Activated naive CD4-positive, alpha-beta T cell treated with anti-CD3 and anti-CD28 coated beads, Interleukin-2, amount 50 U/mL, for 24 hours (primary cell): Measurements from ENCODE around the gene FBXO15.
A peak's percentile ranks its signal among the peaks of the same experiment; 100 is the strongest.

Source experiments
- H3K27ac Mint-ChIP-seq: one replicate; pipeline ENCODE4 v1.8.0; 2021; ENCODE audit warnings: mild to moderate bottlenecking, mixed read lengths
- H3K27me3 Mint-ChIP-seq: one replicate; pipeline ENCODE4 v1.8.0; 2021; ENCODE audit warnings: mixed read lengths
- H3K36me3 Mint-ChIP-seq: one replicate; pipeline ENCODE4 v1.8.0; 2021; ENCODE audit warnings: mixed read lengths
- H3K4me1 Mint-ChIP-seq: one replicate; pipeline ENCODE4 v1.8.0; 2021; ENCODE audit warnings: mixed read lengths
- H3K4me3 Mint-ChIP-seq: one replicate; pipeline ENCODE4 v1.8.0; 2021; ENCODE audit warnings: mild to moderate bottlenecking, mixed read lengths
- H3K9me3 Mint-ChIP-seq: one replicate; pipeline ENCODE4 v1.8.0; 2021; ENCODE audit warnings: mixed read lengths

The FBXO15 gene

DNA sequence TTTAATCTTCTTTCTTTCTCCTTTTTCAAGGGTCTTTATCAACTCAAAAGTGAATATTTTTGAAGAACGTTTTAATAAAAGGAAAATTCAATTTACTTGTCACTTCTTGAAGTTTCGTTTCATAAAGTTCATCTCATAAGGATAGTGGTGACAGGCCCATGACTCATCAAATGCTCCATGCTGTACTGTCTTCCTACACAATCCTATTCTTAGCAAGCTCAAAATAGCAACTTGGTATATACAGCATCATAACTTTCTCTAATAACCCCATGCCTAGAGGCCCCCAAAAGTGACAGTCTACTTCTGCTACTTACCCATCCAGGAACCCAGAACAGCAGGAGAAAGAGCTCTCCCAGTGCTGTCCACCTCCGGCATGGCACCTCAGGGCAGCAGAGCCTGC, 7.7 kb downstream of the FBXO15 start:
- peak overlapping the region; percentile 95 for H3K27ac Mint-ChIP-seq
- no peaks in the 10 kb centered on the region for H3K27me3 Mint-ChIP-seq
- no peaks in the 10 kb centered on the region for H3K36me3 Mint-ChIP-seq
- peak overlapping the region; percentile 81 for H3K4me3 Mint-ChIP-seq
- H3K9me3 Mint-ChIP-seq = no peaks in the 10 kb centered on the region
- peaks cover 30% of the 10 kb centered on the region for H3K4me1 Mint-ChIP-seq

DNA sequence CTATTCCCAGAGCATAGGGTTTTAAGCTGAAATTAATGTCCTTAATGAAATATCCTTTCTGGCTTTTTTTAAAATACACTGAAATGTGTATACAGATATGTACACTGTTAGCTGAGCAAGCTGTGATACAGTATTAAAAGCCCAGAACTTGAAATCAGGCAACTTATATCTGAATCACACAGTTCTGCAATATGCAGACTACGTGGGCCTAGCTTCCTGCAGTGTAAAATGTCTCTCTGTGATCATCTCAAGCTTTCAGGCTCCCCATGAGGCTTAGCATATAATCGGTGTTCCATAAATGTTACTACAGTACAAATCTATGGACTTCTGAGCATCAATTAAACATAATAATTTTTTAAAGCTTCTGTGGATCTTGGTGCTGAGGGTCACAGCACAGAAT, 8.2 kb downstream of the FBXO15 start:
- peaks cover 30% of the 10 kb centered on the region for H3K4me1 Mint-ChIP-seq
- H3K36me3 Mint-ChIP-seq = no peaks in the 10 kb centered on the region
- no peaks in the 10 kb centered on the region for H3K9me3 Mint-ChIP-seq
- peak overlapping the region; percentile 95 for H3K27ac Mint-ChIP-seq
- H3K4me3 Mint-ChIP-seq = peak overlapping the region; percentile 81
- H3K27me3 Mint-ChIP-seq = no peaks in the 10 kb centered on the region

DNA sequence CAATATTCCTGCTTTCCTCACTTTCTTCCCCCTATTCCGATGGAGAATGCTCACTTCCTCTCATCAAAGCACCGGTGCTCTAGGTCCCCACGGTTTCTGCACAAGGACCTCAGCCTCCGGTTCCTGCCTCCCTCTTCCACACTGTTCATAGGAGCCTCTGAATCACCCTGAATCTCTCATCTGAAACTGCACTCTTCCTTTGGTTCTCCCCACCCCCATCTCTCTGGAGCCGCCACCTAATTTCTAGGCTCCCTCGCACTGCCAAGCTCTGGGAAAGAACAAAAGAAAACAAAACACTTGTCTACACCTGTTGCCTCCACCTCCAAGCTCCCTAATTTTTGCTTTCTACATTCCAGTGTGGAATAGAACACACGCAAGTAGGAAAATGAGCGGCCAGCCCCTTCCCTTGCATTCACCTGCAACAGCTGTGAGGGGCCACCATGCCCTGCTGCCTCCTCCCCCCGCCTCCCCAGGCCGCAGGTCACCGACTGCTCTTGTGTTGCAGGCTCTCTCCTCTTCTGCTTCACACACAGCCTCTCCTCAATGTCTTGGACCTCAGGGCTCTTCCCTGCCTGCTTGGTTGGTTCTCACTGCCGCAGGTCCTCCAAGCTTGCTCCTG, 9.6 kb downstream of the FBXO15 start:
- Mint-ChIP-seq H3K4me3 (no peak overlapping the region), H3K9me3 (no peaks in the 10 kb centered on the region), H3K27ac (peak overlapping the region; percentile 95), H3K27me3 (no peaks in the 10 kb centered on the region), H3K4me1 (peaks cover 30% of the 10 kb centered on the region), H3K36me3 (no peaks in the 10 kb centered on the region)

DNA sequence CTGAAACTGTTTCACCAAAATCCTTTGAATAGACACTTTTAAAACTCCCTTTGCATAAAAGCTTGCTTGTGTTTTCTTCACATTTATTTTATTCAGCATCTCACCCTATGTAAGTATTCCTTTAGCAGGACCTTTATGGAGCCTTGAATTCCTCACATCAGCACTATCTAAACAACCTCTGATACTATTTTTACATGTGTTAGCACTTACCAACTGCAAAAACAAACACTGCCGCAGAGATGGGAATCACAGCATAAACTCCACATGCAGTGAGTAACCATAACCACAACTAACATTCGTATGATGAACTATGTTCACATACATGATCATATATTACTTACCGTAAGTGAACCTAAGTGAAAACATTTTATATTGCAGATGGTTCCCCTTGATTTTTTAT, 15.4 kb downstream of the FBXO15 start:
- no peak overlapping the region for H3K27ac Mint-ChIP-seq
- H3K4me3 Mint-ChIP-seq = no peak overlapping the region
- no peaks in the 10 kb centered on the region for H3K9me3 Mint-ChIP-seq
- no peaks in the 10 kb centered on the region for H3K27me3 Mint-ChIP-seq
- peaks cover 2% of the 10 kb centered on the region for H3K36me3 Mint-ChIP-seq
- H3K4me1 Mint-ChIP-seq = no peaks in the 10 kb centered on the region

DNA sequence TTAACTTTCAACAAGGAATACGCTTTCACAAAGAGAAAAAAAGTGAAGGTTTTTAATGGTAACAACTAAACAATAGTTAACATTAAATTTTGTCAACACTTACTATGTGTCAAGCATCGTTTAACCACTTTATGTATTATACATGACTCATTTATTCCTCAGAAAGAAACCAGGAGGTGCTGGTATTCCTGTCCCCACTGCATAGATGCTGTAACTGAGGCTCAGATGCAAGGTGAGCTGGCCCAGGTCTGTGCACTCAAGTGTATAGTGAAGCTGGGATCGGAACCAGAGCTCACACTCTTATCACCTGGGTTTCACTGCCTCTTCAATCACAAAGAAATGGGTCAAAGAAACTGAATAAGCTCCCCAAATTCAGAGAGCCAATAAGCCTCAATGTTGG, 16.5 kb downstream of the FBXO15 start:
- Mint-ChIP-seq H3K9me3 (no peaks in the 10 kb centered on the region), H3K4me3 (no peak overlapping the region), H3K27ac (no peak overlapping the region), H3K4me1 (no peaks in the 10 kb centered on the region), H3K27me3 (no peaks in the 10 kb centered on the region), H3K36me3 (peaks cover 2% of the 10 kb centered on the region)

DNA sequence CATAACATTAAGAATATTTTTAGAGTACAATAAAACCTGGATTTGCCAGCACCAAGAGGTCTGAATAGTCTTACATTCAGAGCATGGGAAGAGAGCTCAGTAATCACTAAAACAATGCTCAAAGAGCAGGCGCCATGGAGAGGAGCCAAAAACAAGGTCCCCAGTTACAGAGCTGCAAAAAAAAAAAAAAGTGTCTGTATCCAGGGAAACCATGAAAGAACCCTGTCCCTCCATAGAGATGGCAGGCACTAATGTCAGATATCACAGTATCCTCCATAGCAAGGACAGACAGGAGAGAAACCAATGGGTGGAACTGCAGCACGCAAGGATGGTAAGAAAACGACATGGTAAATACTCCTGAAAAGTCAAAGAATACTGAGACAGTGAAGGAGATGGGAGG, 19.5 kb downstream of the FBXO15 start:
- H3K4me3 Mint-ChIP-seq = no peak overlapping the region
- H3K4me1 Mint-ChIP-seq = no peaks in the 10 kb centered on the region
- no peak overlapping the region for H3K27ac Mint-ChIP-seq
- H3K36me3 Mint-ChIP-seq = peaks cover 2% of the 10 kb centered on the region
- H3K27me3 Mint-ChIP-seq = no peaks in the 10 kb centered on the region
- H3K9me3 Mint-ChIP-seq = no peaks in the 10 kb centered on the region

DNA sequence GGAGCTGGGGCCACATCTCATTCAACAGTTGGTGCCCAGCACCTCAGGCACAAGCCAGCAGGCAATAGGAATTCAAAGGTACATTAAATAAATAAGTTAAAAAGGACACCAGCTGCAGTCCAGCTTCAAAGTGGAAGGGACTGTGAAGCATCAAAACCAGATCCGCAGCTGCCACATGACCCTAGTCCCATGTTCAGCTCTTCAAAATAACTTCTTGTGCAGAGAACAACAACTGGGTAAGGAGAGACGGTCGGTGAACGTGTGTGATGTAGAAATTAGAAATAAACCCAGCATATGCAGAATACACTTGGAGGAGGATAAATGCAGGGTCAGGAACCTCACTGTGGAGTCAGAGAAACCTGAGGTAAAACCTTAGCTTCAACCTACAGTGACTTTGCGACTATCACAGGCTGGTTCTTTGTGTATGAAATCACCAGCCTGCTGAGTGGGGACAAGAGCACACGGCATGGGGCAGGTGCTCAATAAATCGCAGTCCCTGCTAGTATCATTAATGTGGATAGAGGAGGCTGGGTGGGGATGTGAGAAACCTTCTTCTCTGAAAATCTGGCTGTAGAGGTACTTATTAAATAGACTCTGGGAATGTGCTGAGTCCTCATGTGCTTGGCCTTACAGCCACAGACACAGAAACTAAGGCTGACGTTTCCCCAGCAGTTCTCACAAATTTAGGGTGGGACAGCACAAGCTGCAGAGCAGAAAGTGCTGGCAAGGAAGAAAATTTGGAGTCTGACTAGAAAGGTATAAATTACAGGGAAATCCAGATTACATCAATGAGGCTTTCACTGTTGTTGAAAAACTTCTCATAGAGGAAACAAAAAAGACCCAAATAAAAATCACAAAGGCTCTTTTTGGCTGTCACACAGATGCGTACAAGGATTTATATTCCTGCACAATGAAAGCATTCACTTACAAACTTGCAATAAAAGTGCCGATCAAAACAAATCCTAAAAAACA, 20.7 kb downstream of the FBXO15 start:
- Mint-ChIP-seq H3K36me3 (no peaks in the 10 kb centered on the region), H3K4me1 (no peaks in the 10 kb centered on the region), H3K27ac (no peak overlapping the region), H3K4me3 (no peak overlapping the region), H3K9me3 (no peaks in the 10 kb centered on the region), H3K27me3 (no peaks in the 10 kb centered on the region)

DNA sequence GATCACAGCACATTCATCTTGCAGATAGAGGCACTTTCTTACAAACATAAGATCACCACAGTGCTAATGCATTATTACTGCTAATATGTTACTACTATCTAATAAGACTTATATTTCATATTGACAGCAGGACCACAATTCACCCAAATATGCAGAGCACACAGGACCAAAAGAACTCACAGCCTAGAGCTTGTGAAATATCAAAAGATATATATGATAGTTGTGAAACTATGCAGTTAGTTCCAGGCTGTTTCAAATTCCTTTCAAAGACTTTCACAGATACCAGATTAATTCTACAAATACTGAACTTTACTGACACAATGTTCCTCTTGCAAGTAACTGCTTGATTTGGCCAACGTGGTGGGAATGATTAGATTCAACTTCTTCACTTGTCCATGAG, 23.0 kb downstream of the FBXO15 start:
- Mint-ChIP-seq H3K4me1 (no peaks in the 10 kb centered on the region), H3K27me3 (no peaks in the 10 kb centered on the region), H3K36me3 (no peaks in the 10 kb centered on the region), H3K27ac (no peak overlapping the region), H3K4me3 (no peak overlapping the region), H3K9me3 (no peaks in the 10 kb centered on the region)

DNA sequence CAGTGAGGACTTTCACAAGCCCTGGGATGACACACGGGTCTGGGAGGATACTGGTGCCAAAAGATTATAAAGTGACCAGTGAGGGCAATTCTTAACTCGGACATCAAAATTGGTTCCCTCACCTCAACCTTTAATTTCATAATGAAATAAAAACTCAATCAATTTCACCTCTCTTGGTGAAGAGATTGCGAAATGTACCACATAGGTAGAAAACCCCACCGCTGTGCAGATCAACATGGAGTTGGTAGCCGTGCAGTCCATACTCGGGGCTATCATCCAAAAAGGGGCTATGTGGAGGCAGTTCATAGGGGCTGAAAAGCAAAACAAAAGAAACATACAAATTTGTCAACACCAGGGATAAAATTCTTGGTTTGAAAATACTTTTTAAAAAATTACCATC, 24.4 kb downstream of the FBXO15 start:
- H3K36me3 Mint-ChIP-seq = no peaks in the 10 kb centered on the region
- no peaks in the 10 kb centered on the region for H3K4me1 Mint-ChIP-seq
- H3K27me3 Mint-ChIP-seq = no peaks in the 10 kb centered on the region
- H3K4me3 Mint-ChIP-seq = no peak overlapping the region
- H3K9me3 Mint-ChIP-seq = no peaks in the 10 kb centered on the region
- no peak overlapping the region for H3K27ac Mint-ChIP-seq

DNA sequence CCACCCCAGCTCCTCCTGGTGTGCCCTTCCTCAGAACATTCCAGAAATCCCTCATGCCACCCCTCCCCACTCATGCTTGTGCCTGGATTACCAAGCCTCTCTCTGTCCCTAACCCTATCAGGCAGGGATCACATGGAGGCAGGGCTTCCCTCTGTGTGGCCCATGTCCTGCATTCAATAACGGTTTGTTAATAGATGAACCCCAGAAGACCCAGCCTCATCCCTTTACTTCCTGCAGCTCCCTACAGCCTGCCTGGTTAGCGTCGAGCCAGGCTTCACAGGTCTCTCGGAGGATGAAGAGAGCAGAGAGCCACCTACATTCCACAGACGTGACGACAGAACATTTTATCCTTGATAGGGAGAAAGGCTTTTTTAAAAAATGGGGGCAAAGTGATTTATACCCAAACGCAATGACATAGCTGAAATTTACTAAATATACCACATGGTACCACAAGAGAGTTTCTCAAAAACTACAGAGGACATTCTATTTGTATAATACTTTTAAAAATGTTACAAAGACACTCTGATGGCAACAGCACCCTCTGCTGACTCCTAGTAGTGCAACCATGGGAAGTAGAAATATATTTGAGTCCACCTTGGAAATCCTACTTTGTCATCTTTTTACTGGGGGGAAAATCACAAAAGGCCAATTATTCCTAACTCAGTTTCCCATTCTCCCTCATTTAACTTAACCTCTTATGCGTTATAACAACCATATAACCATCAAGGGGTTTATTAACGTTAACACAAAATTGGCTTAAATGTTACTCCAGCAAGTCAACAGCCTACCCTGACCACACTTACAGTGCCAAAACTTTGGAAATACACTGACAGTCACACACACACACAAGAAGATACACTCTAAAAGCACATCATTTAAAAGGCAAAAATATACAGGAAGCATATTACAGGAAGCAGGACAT, 30.7 kb downstream of the FBXO15 start:
- peaks cover 5% of the 10 kb centered on the region for H3K9me3 Mint-ChIP-seq
- H3K4me1 Mint-ChIP-seq = peaks cover 12% of the 10 kb centered on the region
- H3K27ac Mint-ChIP-seq = peak overlapping the region; percentile 52
- H3K36me3 Mint-ChIP-seq = peaks cover 5% of the 10 kb centered on the region
- H3K27me3 Mint-ChIP-seq = no peaks in the 10 kb centered on the region
- no peak overlapping the region for H3K4me3 Mint-ChIP-seq

DNA sequence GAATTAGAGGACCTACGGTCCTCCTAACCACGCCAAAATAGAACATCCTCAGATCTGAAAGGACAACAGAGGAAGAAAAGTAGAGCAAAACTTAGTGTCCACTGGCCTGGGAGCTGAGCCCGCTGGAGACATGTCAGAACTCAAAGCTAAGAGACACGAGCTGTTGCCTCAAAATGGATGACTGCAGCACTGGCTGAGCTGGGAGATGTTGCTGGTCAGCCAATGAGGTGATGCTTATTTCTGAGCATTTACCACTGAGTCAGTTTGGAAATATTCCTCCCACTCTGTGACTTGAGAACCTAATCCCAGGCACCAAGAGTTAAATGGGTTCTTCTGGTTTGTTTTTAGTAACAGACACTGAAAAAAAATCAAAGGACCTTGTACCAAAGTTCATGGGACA, 32.6 kb downstream of the FBXO15 start:
- H3K4me3 Mint-ChIP-seq = no peak overlapping the region
- H3K4me1 Mint-ChIP-seq = peaks cover 12% of the 10 kb centered on the region
- peaks cover 10% of the 10 kb centered on the region for H3K36me3 Mint-ChIP-seq
- no peak overlapping the region for H3K27ac Mint-ChIP-seq
- H3K9me3 Mint-ChIP-seq = peaks cover 5% of the 10 kb centered on the region
- no peaks in the 10 kb centered on the region for H3K27me3 Mint-ChIP-seq

DNA sequence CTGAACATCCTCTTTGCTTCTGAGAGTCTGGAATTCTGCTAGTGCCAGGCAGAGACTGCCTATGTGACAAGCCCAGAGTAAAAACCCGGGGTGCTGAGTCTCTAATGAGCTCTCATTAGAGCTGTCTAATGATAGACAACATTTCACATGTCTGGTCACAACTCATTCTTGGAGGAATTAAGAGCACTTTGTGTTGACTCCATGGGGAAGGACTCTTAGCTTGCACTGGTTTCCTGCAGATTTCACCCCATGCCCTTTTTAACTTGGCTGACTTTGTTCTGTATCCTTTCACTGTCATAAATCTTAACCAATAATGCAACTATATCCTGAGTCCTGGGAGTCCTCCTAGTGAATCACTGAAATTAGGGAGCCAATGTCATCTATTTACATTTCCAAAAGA, 33.5 kb downstream of the FBXO15 start:
- peaks cover 17% of the 10 kb centered on the region for H3K4me1 Mint-ChIP-seq
- no peak overlapping the region for H3K27ac Mint-ChIP-seq
- H3K4me3 Mint-ChIP-seq = no peak overlapping the region
- peaks cover 11% of the 10 kb centered on the region for H3K36me3 Mint-ChIP-seq
- no peaks in the 10 kb centered on the region for H3K27me3 Mint-ChIP-seq
- peaks cover 5% of the 10 kb centered on the region for H3K9me3 Mint-ChIP-seq

DNA sequence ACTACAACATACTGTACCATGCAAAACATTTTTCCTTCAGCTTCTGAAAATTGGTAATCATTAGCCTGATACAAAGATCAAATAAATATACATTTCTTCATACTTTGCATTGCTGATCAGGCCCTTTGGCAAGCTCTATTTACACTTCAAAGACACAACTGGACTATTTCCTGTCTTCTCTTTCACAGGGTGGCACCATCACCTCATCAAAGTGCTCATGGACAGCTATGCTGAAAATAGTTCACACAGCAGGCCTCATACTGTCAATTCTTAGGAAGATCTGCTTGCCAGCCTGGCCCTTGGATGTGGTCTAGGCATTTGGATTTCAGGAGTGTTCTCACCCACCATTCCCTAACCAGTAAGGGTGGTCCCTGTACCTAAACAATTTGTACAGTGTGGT, 33.9 kb downstream of the FBXO15 start:
- peaks cover 13% of the 10 kb centered on the region for H3K36me3 Mint-ChIP-seq
- no peak overlapping the region for H3K4me3 Mint-ChIP-seq
- H3K9me3 Mint-ChIP-seq = peaks cover 5% of the 10 kb centered on the region
- H3K4me1 Mint-ChIP-seq = peaks cover 21% of the 10 kb centered on the region
- no peak overlapping the region for H3K27ac Mint-ChIP-seq
- no peaks in the 10 kb centered on the region for H3K27me3 Mint-ChIP-seq

DNA sequence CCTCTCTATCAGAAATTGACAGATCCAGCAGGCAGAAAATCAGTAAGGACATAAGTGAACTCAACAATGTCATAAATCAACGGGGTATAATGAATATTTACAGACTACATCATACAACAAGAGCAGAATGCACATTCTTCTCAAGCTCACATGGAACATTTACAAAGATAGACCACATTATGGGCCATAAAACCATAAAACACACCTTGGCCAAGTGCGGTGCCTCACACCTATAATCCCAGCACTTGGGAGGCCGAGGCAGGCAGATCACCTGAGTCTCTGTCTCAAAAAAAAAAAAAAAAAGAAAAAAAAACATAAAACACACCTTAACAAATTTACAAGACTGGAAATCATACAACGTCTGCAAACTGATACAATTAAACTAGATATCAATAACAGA, 36.7 kb downstream of the FBXO15 start:
- H3K4me3 Mint-ChIP-seq = no peak overlapping the region
- H3K27me3 Mint-ChIP-seq = no peaks in the 10 kb centered on the region
- H3K27ac Mint-ChIP-seq = no peak overlapping the region
- peaks cover 13% of the 10 kb centered on the region for H3K36me3 Mint-ChIP-seq
- H3K4me1 Mint-ChIP-seq = peaks cover 37% of the 10 kb centered on the region
- peaks cover 7% of the 10 kb centered on the region for H3K9me3 Mint-ChIP-seq

DNA sequence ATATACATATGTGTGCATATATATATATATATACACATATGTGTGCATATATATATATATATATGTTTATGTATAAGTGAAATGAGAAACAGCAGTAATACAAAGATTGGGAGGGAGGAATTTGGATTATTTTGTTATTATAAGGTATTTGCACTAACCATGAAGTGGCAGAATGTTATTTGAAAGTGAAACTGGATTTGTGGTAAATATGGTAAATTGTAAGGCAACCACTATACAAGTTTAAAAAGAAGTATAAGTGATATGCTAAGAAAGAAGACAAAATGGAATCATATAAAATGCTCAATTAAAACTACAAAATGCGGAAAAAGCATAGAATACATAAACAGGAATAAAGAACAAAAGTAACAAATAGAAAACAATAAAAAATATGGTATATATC, 37.5 kb downstream of the FBXO15 start:
- H3K27ac Mint-ChIP-seq = no peak overlapping the region
- H3K36me3 Mint-ChIP-seq = peaks cover 13% of the 10 kb centered on the region

More for the DNA sequence above, 37.5 kb downstream of the FBXO15 start:
- Mint-ChIP-seq H3K4me1 (peaks cover 37% of the 10 kb centered on the region), H3K27me3 (no peaks in the 10 kb centered on the region), H3K4me3 (no peak overlapping the region), H3K9me3 (peaks cover 10% of the 10 kb centered on the region)
